Muscle of leg (tissue), 11 donors: Measurements from ENCODE around the gene PPIL6. TPM values are rescaled to one million over a fixed set of nuclear protein-coding genes. Genes with fewer than 3 reads are reported as not detected.

ENCODE experiments used
- DNase-seq: peaks from one replicate; pipeline ENCODE4 v3.0.0; 2013
- H3K27ac ChIP-seq: one replicate; pipeline ENCODE4 v1.5.1; 2013; ENCODE audit warnings: mild to moderate bottlenecking, low read length, control low read depth
- H3K27me3 ChIP-seq: one replicate; pipeline ENCODE4 v1.6.1; 2013; ENCODE audit warnings: low read length; ENCODE audit not compliant: control insufficient read depth, insufficient read depth
- H3K36me3 ChIP-seq: one replicate; pipeline ENCODE4 v1.6.1; 2013; ENCODE audit warnings: low read length; ENCODE audit not compliant: control insufficient read depth, insufficient read depth
- H3K4me1 ChIP-seq: one replicate; pipeline ENCODE4 v1.6.1; 2013; ENCODE audit warnings: low read length; ENCODE audit not compliant: control insufficient read depth, insufficient read depth
- H3K4me3 ChIP-seq: one replicate; pipeline ENCODE4 v1.5.1; 2013; ENCODE audit warnings: low read length, control low read depth
- H3K9me3 ChIP-seq: replicated peaks from 2 replicates; pipeline ENCODE4 v1.6.1; 2013; ENCODE audit warnings: low read depth, low read length; ENCODE audit not compliant: control insufficient read depth
- WGBS: methylation state at CpG from one replicate; pipeline ENCODE4 v1.1.5; 2013; ENCODE audit warnings: missing lambda C conversion rate; ENCODE audit not compliant: insufficient coverage; 5-methylcytosine and 5-hydroxymethylcytosine counted together
- polyA plus RNA-seq, 8 donors: library from polyadenylated mRNA; unstranded; fragments of 120-200 nt; gene quantifications; one replicate each; pipeline versions ENCODE4 v1.2.1 to v1.2.3, GENCODE V29; 2013; ENCODE audit warnings: inconsistent platforms in 1 of 8, low replicate concordance in 1 of 8; ENCODE audit not compliant: insufficient read length in 8 of 8, insufficient read depth in 1 of 8
- total RNA-seq: library from RNA; stranded (reverse); fragments of 120-200 nt; gene quantifications from one replicate; pipeline ENCODE4 v1.2.4, GENCODE V29; 2013

PPIL6 gene
- total and polyA plus RNA-seq, 9 donors, result 4.9 to 7.4 (median 6.7) TPM

GRCh38 chr6:109340811-109341210 lies 99.6 kb downstream of the PPIL6 start:
- Histone ChIP-seq H3K4me1 (peaks cover 35% of the 10 kb centered on the region), H3K27me3 (no peaks in the 10 kb centered on the region), H3K4me3 (no peak overlapping the region), H3K27ac (peak overlapping the region; percentile 67), H3K9me3 (no peaks in the 10 kb centered on the region), H3K36me3 (no peaks in the 10 kb centered on the region)
- peak; percentile 63 for DNase-seq
- 38% methylated on average over 4 of the region's 4 CpGs for WGBS

Other genes starting within 250 kb of the PPIL6 start
- gene CD164, start 58.2 kb downstream of the PPIL6 start, total RNA-seq, result 238 TPM
- 100 to 1,000 TPM; 165 to 327 (median 247) TPM for gene CD164, start 58.2 kb downstream of the PPIL6 start, polyA plus RNA-seq
- 5.9 TPM for gene SMPD2, start 96 bp upstream of the PPIL6 start, total RNA-seq
- 1 to 10 TPM; 4.3 to 6.7 (median 5.3) TPM for gene SMPD2, start 96 bp upstream of the PPIL6 start, polyA plus RNA-seq
- 36.9 TPM for gene MICAL1, start 15.1 kb upstream of the PPIL6 start, total RNA-seq
- 10 to 100 TPM; 49.9 to 91.1 (median 64.7) TPM for gene MICAL1, start 15.1 kb upstream of the PPIL6 start, polyA plus RNA-seq
- 5.2 TPM for gene ZBTB24, start 42.6 kb upstream of the PPIL6 start, total RNA-seq
- gene ZBTB24, start 42.6 kb upstream of the PPIL6 start, polyA plus RNA-seq, result 1 to 10 TPM; 4.4 to 6.2 (median 4.8) TPM